Aorta (tissue), 5 donors: ENCODE measurements around the gene GTF2H2C_2.
"Not testable (repeated sequence)": the region's sequence is repeated elsewhere in the genome, so short reads cannot be mapped to it uniquely, and the experiment has no call there.

ENCODE experiments used
- ATAC-seq: fragments of 200-7000 bp; cut with Tn5 transposase; one replicate; pipeline ENCODE4 v1.9.1; 2022; ENCODE audit warnings: moderate library complexity; ENCODE audit not compliant: low FRiP score
- DNase-seq, 2 donors: peaks; one replicate each; pipeline ENCODE4 v3.0.0-alpha.2; 2020
- H3K27ac ChIP-seq, 2 donors: one replicate each; pipeline ENCODE4 v1.5.1; 2013; ENCODE audit warnings: low read length in 2 of 2, mild to moderate bottlenecking in 2 of 2, moderate library complexity in 2 of 2, control low read depth in 1 of 2, inconsistent platforms in 1 of 2, low read depth in 1 of 2
- H3K27me3 ChIP-seq, 2 donors: one replicate each; pipeline ENCODE4 v1.6.1; 2013; ENCODE audit warnings: control low read depth in 1 of 2, low read length in 1 of 2, mild to moderate bottlenecking in 1 of 2, moderate library complexity in 1 of 2; ENCODE audit not compliant: insufficient read depth in 2 of 2, control insufficient read depth in 1 of 2
- H3K36me3 ChIP-seq, 2 donors: one replicate each; pipeline ENCODE4 v1.6.1; 2013; ENCODE audit warnings: control low read depth in 1 of 2, low read length in 1 of 2, mild to moderate bottlenecking in 1 of 2; ENCODE audit not compliant: insufficient read depth in 2 of 2, control insufficient read depth in 1 of 2
- H3K4me1 ChIP-seq, 2 donors: one replicate each; pipeline ENCODE4 v1.6.1; 2013; ENCODE audit warnings: low read length in 2 of 2, control low read depth in 1 of 2, mild to moderate bottlenecking in 1 of 2, moderate library complexity in 1 of 2; ENCODE audit not compliant: insufficient read depth in 2 of 2, control insufficient read depth in 1 of 2
- H3K4me3 ChIP-seq, 2 donors: one replicate each; pipeline ENCODE4 v1.5.1; 2013; ENCODE audit warnings: low read length in 2 of 2, control low read depth in 1 of 2, mild to moderate bottlenecking in 1 of 2
- H3K9me3 ChIP-seq: one replicate; pipeline ENCODE4 v1.6.1; 2013; ENCODE audit warnings: mild to moderate bottlenecking, low read length; ENCODE audit not compliant: control insufficient read depth
- WGBS, 2 donors: extraction: QIAGEN DNeasy Blood & Tissue Kit; methylation state at CpG; one replicate each; pipeline ENCODE4 v1.1.7; 2013; 5-methylcytosine and 5-hydroxymethylcytosine counted together
- intact Hi-C, 2 donors: fragments of 100-400 bp; cut with DNase I; formaldehyde crosslinking; loops; one replicate each; pipeline versions ENCODE4 v1.14.2 to v1.15.0; 2022
- donor health status: healthy with polysubstance abuse.
- donor health status: Bipolar disorder and iron deficiency.
- donor health status: DM: no; HTN: no; CAD: no.
- donor health status: DM: no; HTN: no; CAD: no.
- donor health status: DM: yes; HTN: yes; CAD: no.

GTF2H2C_2 gene

GRCh38 chr5:70415117-70415516 lies at the start of gene GTF2H2C_2:
GTF2H2C_2 (plus strand) TSS chr5:70415368.
- H3K36me3 ChIP-seq, intact Hi-C loops, H3K4me1 ChIP-seq, H3K27ac ChIP-seq, H3K9me3 ChIP-seq, DNase-seq, H3K4me3 ChIP-seq, H3K27me3 ChIP-seq: not testable (repeated sequence)
- no CpG with 5 or more reads among the region's 39 CpGs for WGBS, 2 donors
- peak; percentile 97 for ATAC-seq

GRCh38 chr5:70400984-70401686 lies 14.0 kb upstream of the GTF2H2C_2 start:
- intact Hi-C loops, H3K9me3 ChIP-seq, H3K27ac ChIP-seq, H3K4me1 ChIP-seq, ATAC-seq, H3K27me3 ChIP-seq, H3K36me3 ChIP-seq: not testable (repeated sequence)
- 0% methylated on average over 2 to 35 of the region's 71 CpGs for WGBS, 2 donors
- peak overlapping the region in 1 of 2 donors; percentile 26 for H3K4me3 ChIP-seq
- peak in 1 of 2 donors; percentile 77 for DNase-seq

DNA sequence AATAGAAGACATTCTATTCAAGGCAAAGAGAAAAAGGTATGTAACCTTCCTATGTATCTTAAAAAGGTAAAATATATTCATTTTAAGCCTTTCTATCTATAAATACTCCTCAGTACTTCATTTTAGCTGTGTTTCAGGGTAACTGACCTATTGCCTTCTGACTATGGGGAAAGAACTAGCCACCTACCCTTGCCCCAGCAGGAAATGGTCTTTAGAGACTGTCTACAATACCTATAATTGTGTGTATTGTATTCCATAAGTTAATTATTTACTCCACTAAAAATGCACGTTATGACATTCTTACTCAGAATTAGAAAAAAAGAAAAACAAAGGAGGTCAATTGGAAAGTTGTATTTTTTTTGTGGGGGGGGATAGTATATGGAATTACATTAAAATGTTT lies 6.2 kb downstream of the GTF2H2C_2 start:
- H3K4me1 ChIP-seq, H3K27ac ChIP-seq, intact Hi-C loops, ATAC-seq, H3K36me3 ChIP-seq, H3K9me3 ChIP-seq, DNase-seq, H3K27me3 ChIP-seq, H3K4me3 ChIP-seq: not testable (repeated sequence)
- WGBS, 2 donors = no CpG with 5 or more reads among the region's 1 CpG

DNA sequence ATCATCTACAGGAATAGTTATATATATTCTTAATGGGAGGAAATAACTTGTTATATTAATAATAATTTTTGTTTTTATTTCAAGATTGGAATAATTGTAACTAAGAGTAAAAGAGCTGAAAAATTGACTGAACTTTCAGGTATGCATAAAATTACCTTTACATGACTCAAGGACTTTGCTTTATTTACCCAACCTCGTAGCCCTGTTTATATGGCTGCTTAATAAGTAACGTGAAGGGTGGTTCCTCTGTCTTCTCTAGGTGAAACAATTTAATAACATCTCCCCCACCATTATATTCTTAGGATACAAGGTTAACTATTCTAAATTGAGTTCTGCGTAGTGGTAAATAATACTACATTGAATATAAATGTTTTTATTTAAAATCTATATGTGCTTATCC lies 8.0 kb downstream of the GTF2H2C_2 start:
- H3K27me3 ChIP-seq, intact Hi-C loops, H3K36me3 ChIP-seq, ATAC-seq, H3K9me3 ChIP-seq, H3K27ac ChIP-seq, H3K4me1 ChIP-seq, DNase-seq, H3K4me3 ChIP-seq: not testable (repeated sequence)
- WGBS, 2 donors = no CpG with 5 or more reads among the region's 3 CpGs

- ATAC-seq, H3K27me3 ChIP-seq, H3K27ac ChIP-seq, H3K36me3 ChIP-seq, H3K4me3 ChIP-seq, DNase-seq, intact Hi-C loops, H3K4me1 ChIP-seq, H3K9me3 ChIP-seq: not testable (repeated sequence)
- no CpG with 5 or more reads among the region's 2 CpGs for WGBS, 2 donors
Observed at GRCh38 chr5:70438518-70438917, 23.4 kb downstream of the GTF2H2C_2 start.

- H3K9me3 ChIP-seq, H3K4me3 ChIP-seq, H3K4me1 ChIP-seq, H3K27ac ChIP-seq, ATAC-seq, intact Hi-C loops, H3K27me3 ChIP-seq, H3K36me3 ChIP-seq, DNase-seq: not testable (repeated sequence)
- WGBS, 2 donors = no CpG with 5 or more reads among the region's 1 CpG
Observed at GRCh38 chr5:70449565-70449964, 34.4 kb downstream of the GTF2H2C_2 start.

GRCh38 chr5:70451249-70451984 lies 36.2 kb downstream of the GTF2H2C_2 start:
- peak; percentile 50 for ATAC-seq
- not testable (repeated sequence) for DNase-seq
- no CpG with 5 or more reads among the region's 7 CpGs for WGBS, 2 donors

GRCh38 chr5:70457093-70457492 lies 41.9 kb downstream of the GTF2H2C_2 start:
- H3K27me3 ChIP-seq, ATAC-seq, DNase-seq, H3K4me1 ChIP-seq, intact Hi-C loops, H3K4me3 ChIP-seq, H3K27ac ChIP-seq, H3K36me3 ChIP-seq, H3K9me3 ChIP-seq: not testable (repeated sequence)
- no CpG with 5 or more reads among the region's 6 CpGs for WGBS, 2 donors

More at GRCh38 chr5:70451249-70451984, 36.2 kb downstream of the GTF2H2C_2 start:
- H3K27me3 ChIP-seq, H3K4me1 ChIP-seq, H3K36me3 ChIP-seq, H3K27ac ChIP-seq, H3K9me3 ChIP-seq, H3K4me3 ChIP-seq, intact Hi-C loops: not testable (repeated sequence)

- not testable (repeated sequence) for ATAC-seq
Observed at GRCh38 chr5:70459188-70459587, 44.0 kb downstream of the GTF2H2C_2 start.

More at GRCh38 chr5:70459188-70459587, 44.0 kb downstream of the GTF2H2C_2 start:
- H3K27ac ChIP-seq, H3K36me3 ChIP-seq, H3K4me3 ChIP-seq, intact Hi-C loops, H3K9me3 ChIP-seq, H3K27me3 ChIP-seq, H3K4me1 ChIP-seq: not testable (repeated sequence)
- peak; percentile 21 to 25 for DNase-seq
- WGBS, 2 donors = 72 to 95% methylated on average over 5 to 7 of the region's 13 CpGs
